IMR-90 (cell line): Measurements from ENCODE around the gene SLC25A25. TPM values are rescaled to one million over a fixed set of nuclear protein-coding genes. Genes with fewer than 3 reads are reported as not detected.
"Not testable (repeated sequence)": the region's sequence is repeated elsewhere in the genome, so short reads cannot be mapped to it uniquely, and the experiment has no call there.

Source experiments
- ATAC-seq: fragments of 200-7000 bp; cut with Tn5 transposase; 2 replicates; pipeline ENCODE4 v1.9.1; 2020; ENCODE audit warnings: low read depth, mild to moderate bottlenecking, moderate library complexity
- BruUV-seq: library from RNA; stranded (reverse); fragments of 400-500 nt; replicated peaks from 2 replicates; lab custom pipeline; 2021; lab: Mats Ljungman, UMichigan
- CTCF ChIA-PET: fragments of 300-600 bp; formaldehyde crosslinking; extraction: SDS; loops from one replicate; lab custom pipeline; 2021; ENCODE audit warnings: antibody characterized with exemption; lab: Yijun Ruan, JAX
- POLR2A ChIA-PET: fragments of 300-600 bp; sonication (Branson Sonifier 250); formaldehyde crosslinking; loops from one replicate; lab custom pipeline; 2022; ENCODE audit warnings: antibody characterized with exemption; ENCODE audit not compliant: unreplicated experiment; lab: Charles Lee
- DNase-seq: peaks from one replicate; pipeline ENCODE4 v3.0.0; 2013
- H2AFZ ChIP-seq: replicated peaks from 2 replicates; pipeline ENCODE3; 2013; ENCODE audit warnings: low read length, mild to moderate bottlenecking; ENCODE audit not compliant: poor library complexity
- H2AK5ac ChIP-seq: 2 replicates; pipeline ENCODE4 v1.6.1; 2013; ENCODE audit warnings: low read depth, low read length, inconsistent platforms
- H2AK9ac ChIP-seq: replicated peaks from 2 replicates; pipeline ENCODE3; 2013; ENCODE audit warnings: mild to moderate bottlenecking, low read depth, low read length, moderate library complexity; ENCODE audit not compliant: poor library complexity
- H2BK120ac ChIP-seq: 2 replicates; pipeline ENCODE4 v1.6.1; 2013; ENCODE audit warnings: low read depth, low read length, inconsistent platforms
- H2BK15ac ChIP-seq: 3 replicates; pipeline ENCODE4 v1.6.1; 2013; ENCODE audit warnings: low read depth, low read length, inconsistent platforms
- H2BK20ac ChIP-seq: 2 replicates; pipeline ENCODE4 v1.6.1; 2013; ENCODE audit warnings: low read depth, mild to moderate bottlenecking, inconsistent platforms, low read length, moderate library complexity
- H2BK5ac ChIP-seq: 2 replicates; pipeline ENCODE4 v1.6.1; 2013; ENCODE audit warnings: mild to moderate bottlenecking, low read depth, low read length, inconsistent platforms; ENCODE audit not compliant: poor library complexity, severe bottlenecking
- H3K14ac ChIP-seq: replicated peaks from 2 replicates; pipeline ENCODE4 v1.6.1; 2013; ENCODE audit warnings: low read depth, low read length, inconsistent platforms
- H3K18ac ChIP-seq: 2 replicates; pipeline ENCODE4 v1.6.1; 2013; ENCODE audit warnings: low read depth, low read length, control low read depth
- H3K23ac ChIP-seq: 2 replicates; pipeline ENCODE4 v1.6.1; 2013; ENCODE audit warnings: low read depth, low read length, inconsistent platforms
- H3K27ac ChIP-seq: 2 replicates; pipeline ENCODE4 v1.5.1; 2013; ENCODE audit warnings: mild to moderate bottlenecking, control low read depth, low read length; ENCODE audit not compliant: insufficient read depth
- H3K27me3 ChIP-seq: 2 replicates; pipeline ENCODE4 v1.6.1; 2013; ENCODE audit warnings: low read length; ENCODE audit not compliant: control insufficient read depth, insufficient read depth
- H3K36me3 ChIP-seq: 2 replicates; pipeline ENCODE4 v1.6.1; 2013; ENCODE audit warnings: low read length, mixed read lengths; ENCODE audit not compliant: control insufficient read depth, insufficient read depth
- H3K4ac ChIP-seq: 2 replicates; pipeline ENCODE4 v1.6.1; 2013; ENCODE audit warnings: low read depth, low read length, inconsistent platforms
- H3K4me1 ChIP-seq: 2 replicates; pipeline ENCODE4 v1.6.1; 2013; ENCODE audit warnings: low read length, mixed read lengths; ENCODE audit not compliant: control insufficient read depth, insufficient read depth
- H3K4me2 ChIP-seq: 2 replicates; pipeline ENCODE4 v1.6.1; 2013; ENCODE audit warnings: low read depth, mild to moderate bottlenecking, control low read depth, low read length, moderate library complexity
- H3K4me3 ChIP-seq: 2 replicates; pipeline ENCODE4 v1.5.1; 2013; ENCODE audit warnings: low read depth, mild to moderate bottlenecking, control low read depth, low read length, moderate library complexity; ENCODE audit not compliant: insufficient read depth
- H3K56ac ChIP-seq: 2 replicates; pipeline ENCODE4 v1.6.1; 2013; ENCODE audit warnings: low read length, inconsistent platforms; ENCODE audit not compliant: insufficient read depth; ENCODE audit errors: extremely low read depth
- H3K79me1 ChIP-seq, 2 experiments: 2 replicates each; pipeline ENCODE4 v1.6.1; 2013; ENCODE audit warnings: low read length in 2 of 2, inconsistent platforms in 1 of 2, low read depth in 1 of 2
- H3K9ac ChIP-seq: 2 replicates; pipeline ENCODE4 v1.6.1; 2013; ENCODE audit warnings: low read depth, low read length, control low read depth
- H3K9me1 ChIP-seq: 2 replicates; pipeline ENCODE4 v1.6.1; 2013; ENCODE audit warnings: low read length, inconsistent platforms; ENCODE audit not compliant: insufficient read depth
- H3K9me3 ChIP-seq: 2 replicates; pipeline ENCODE4 v1.6.1; 2013; ENCODE audit warnings: low read length; ENCODE audit not compliant: control insufficient read depth, insufficient read depth
- H4K20me1 ChIP-seq: 2 replicates; pipeline ENCODE4 v1.6.1; 2013; ENCODE audit warnings: low read length, inconsistent platforms; ENCODE audit not compliant: insufficient read depth
- H4K5ac ChIP-seq: 2 replicates; pipeline ENCODE4 v1.6.1; 2013; ENCODE audit warnings: mild to moderate bottlenecking, low read depth, low read length, control low read depth
- H4K8ac ChIP-seq, 2 experiments: 2 replicates each; pipeline ENCODE4 v1.6.1; 2013; ENCODE audit warnings: low read depth in 2 of 2, low read length in 2 of 2, control low read depth in 1 of 2, inconsistent platforms in 1 of 2
- H4K91ac ChIP-seq: 2 replicates; pipeline ENCODE4 v1.6.1; 2013; ENCODE audit warnings: low read depth, low read length, inconsistent platforms; ENCODE audit not compliant: insufficient read depth
- BHLHE40 ChIP-seq: fragments of 150-350 bp; IDR thresholded peaks from 2 replicates; pipeline ENCODE4 v1.6.1; 2016; ENCODE audit warnings: mild to moderate bottlenecking, low read depth, low read length
- CEBPB ChIP-seq: IDR thresholded peaks from 2 replicates; pipeline ENCODE4 v1.6.1; 2012; ENCODE audit warnings: low read depth, low read length, improper control_type of control experiment
- MXI1 ChIP-seq: IDR thresholded peaks from 2 replicates; pipeline ENCODE4 v1.6.1; 2012; ENCODE audit warnings: low read depth, mild to moderate bottlenecking, low read length, moderate library complexity, borderline replicate concordance
- RAD21 ChIP-seq: IDR thresholded peaks from 2 replicates; pipeline ENCODE4 v1.6.1; 2012; ENCODE audit warnings: low read length, improper control_type of control experiment
- RFX5 ChIP-seq: IDR thresholded peaks from 2 replicates; pipeline ENCODE4 v1.8.0; 2012; ENCODE audit warnings: low read depth, mild to moderate bottlenecking, low read length, moderate library complexity
- SMC3 ChIP-seq: fragments of 150-350 bp; IDR thresholded peaks from 2 replicates; pipeline ENCODE4 v1.6.1; 2016; ENCODE audit warnings: low read depth, mild to moderate bottlenecking, antibody characterized with exemption, low read length, moderate library complexity
- WGBS, 2 experiments: methylation state at CpG; one replicate each; pipeline versions ENCODE4 v1.1.5 to v1.1.7; 2013; ENCODE audit warnings: missing lambda C conversion rate in 2 of 2; ENCODE audit not compliant: insufficient read length in 1 of 2; ENCODE audit errors: extremely low coverage in 2 of 2; 5-methylcytosine and 5-hydroxymethylcytosine counted together
- dilution Hi-C: fragments of 300-500 bp; cut with HindIII; formaldehyde crosslinking; loops from one replicate; pipeline ENCODE4 v1.14.3; 2018; ENCODE audit warnings: low sequenced_read_pairs; ENCODE audit not compliant: unreplicated experiment
- in situ Hi-C: fragments of 300-500 bp; cut with MboI; formaldehyde crosslinking; loops from 3 replicates; pipeline ENCODE4 v1.14.3; 2019; ENCODE audit warnings: low sequenced_read_pairs, inconsistent platforms, mixed read lengths
- intact Hi-C: fragments of 100-400 bp; cut with micrococcal nuclease; formaldehyde crosslinking; loops from 2 replicates; pipeline ENCODE4 v1.10.0; 2022
- polyA plus RNA-seq, 3 experiments: library from polyadenylated mRNA; depleted of rRNA; stranded (reverse); fragments of >200 nt; gene quantifications; 2 replicates each; pipeline ENCODE4 v1.2.3, GENCODE V29; 2012; ENCODE audit warnings: low replicate concordance in 1 of 3
- total RNA-seq: library from RNA; depleted of rRNA; stranded (reverse); fragments of >200 nt; gene quantifications from 2 replicates; pipeline ENCODE4 v1.2.3, GENCODE V29; 2012
- TF ChIP-seq, protein P1 (sequence below): fragments of 150-350 bp; IDR thresholded peaks from 2 replicates; pipeline ENCODE4 v1.6.1; 2017; ENCODE audit warnings: mild to moderate bottlenecking, antibody characterized with exemption, low read length, low read depth
- TF ChIP-seq, protein P2 (sequence below): fragments of 150-350 bp; IDR thresholded peaks from 2 replicates; pipeline ENCODE4 v1.6.1; 2016; ENCODE audit warnings: low read depth, mild to moderate bottlenecking, low read length, moderate library complexity, borderline replicate concordance

Gene SLC25A25
- total and polyA plus RNA-seq, 2 of the 4 experiments (the other 2 are of a cell fraction): 14.0 to 17.9 TPM

DNA sequence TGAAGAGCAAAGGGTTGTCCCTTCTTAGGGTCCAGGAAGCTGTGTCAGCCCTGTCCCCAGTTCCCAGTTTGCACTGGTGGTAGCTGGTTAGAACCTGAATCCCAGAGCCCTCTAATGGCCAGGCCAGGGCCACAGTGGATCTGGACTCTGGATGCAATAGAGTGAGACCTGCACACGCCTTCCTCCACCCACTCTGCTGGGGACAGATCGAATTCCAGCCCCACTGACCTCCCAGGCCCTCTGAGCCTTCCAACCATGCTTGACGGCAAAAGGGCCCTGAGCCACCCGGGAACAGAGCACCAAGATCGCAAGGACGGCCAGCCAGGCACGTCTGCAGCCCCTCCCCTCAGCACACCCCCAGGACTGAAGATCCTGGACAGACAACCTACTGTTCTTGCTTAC is 24.6 kb upstream of the SLC25A25 start:
- no peak overlapping the region for H3K18ac ChIP-seq
- ChIA-PET POLR2A (no interaction called here), CTCF (no interaction called here)
- no peak overlapping the region for H2BK5ac ChIP-seq
- H3K27me3 ChIP-seq: peaks cover 4% of the 10 kb centered on the region
- no peaks in the 10 kb centered on the region for H3K79me1 ChIP-seq
- ATAC-seq: peak; percentile 35; the same call in 1 of the 2 replicates
- H3K4me2 ChIP-seq: no peak overlapping the region
- H3K36me3 ChIP-seq: no peaks in the 10 kb centered on the region
- no peak overlapping the region for H2BK20ac ChIP-seq
- H2AFZ ChIP-seq: peak overlapping the region; percentile 56
- TF ChIP-seq SMC3 (no peak), RAD21 (no peak), BHLHE40 (no peak), MXI1 (no peak), CEBPB (no peak), RFX5 (no peak)
- TF ChIP-seq, protein P1, sequence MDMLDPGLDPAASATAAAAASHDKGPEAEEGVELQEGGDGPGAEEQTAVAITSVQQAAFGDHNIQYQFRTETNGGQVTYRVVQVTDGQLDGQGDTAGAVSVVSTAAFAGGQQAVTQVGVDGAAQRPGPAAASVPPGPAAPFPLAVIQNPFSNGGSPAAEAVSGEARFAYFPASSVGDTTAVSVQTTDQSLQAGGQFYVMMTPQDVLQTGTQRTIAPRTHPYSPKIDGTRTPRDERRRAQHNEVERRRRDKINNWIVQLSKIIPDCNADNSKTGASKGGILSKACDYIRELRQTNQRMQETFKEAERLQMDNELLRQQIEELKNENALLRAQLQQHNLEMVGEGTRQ: no peak
- TF ChIP-seq, protein P2, sequence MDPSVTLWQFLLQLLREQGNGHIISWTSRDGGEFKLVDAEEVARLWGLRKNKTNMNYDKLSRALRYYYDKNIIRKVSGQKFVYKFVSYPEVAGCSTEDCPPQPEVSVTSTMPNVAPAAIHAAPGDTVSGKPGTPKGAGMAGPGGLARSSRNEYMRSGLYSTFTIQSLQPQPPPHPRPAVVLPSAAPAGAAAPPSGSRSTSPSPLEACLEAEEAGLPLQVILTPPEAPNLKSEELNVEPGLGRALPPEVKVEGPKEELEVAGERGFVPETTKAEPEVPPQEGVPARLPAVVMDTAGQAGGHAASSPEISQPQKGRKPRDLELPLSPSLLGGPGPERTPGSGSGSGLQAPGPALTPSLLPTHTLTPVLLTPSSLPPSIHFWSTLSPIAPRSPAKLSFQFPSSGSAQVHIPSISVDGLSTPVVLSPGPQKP: no peak
- intact Hi-C loops (no loop called here), dilution Hi-C loops (no loop called here), in situ Hi-C loops (no loop called here)
- no peaks in the 10 kb centered on the region; the same call in 1 of the 2 replicates for H3K4me1 ChIP-seq
- H4K8ac ChIP-seq: no peak overlapping the region
- no TSS peak for BruUV-seq
- H3K23ac ChIP-seq: no peak overlapping the region
- no peak for DNase-seq
- no peaks in the 10 kb centered on the region for H3K9me3 ChIP-seq
- no peak overlapping the region for H3K56ac ChIP-seq
- H2AK5ac ChIP-seq: no peak overlapping the region
- no peak overlapping the region for H2BK120ac ChIP-seq
- no peaks in the 10 kb centered on the region for H4K20me1 ChIP-seq
- no peak overlapping the region for H3K9ac ChIP-seq
- no peak overlapping the region for H2BK15ac ChIP-seq
- H3K4ac ChIP-seq: no peak overlapping the region
- H3K9me1 ChIP-seq: no peaks in the 10 kb centered on the region
- no peak overlapping the region for H4K91ac ChIP-seq
- whole genome bisulfite sequencing, 2 experiments: 34% methylated on average over 5 of the region's 7 CpGs; no CpG with 5 or more reads in 1 of the 2 experiments
- no peak overlapping the region for H3K14ac ChIP-seq
- H2AK9ac ChIP-seq: peak overlapping the region; percentile 37
- H3K27ac ChIP-seq: no peak overlapping the region
- H3K4me3 ChIP-seq: no peak overlapping the region
- H4K5ac ChIP-seq: no peak overlapping the region

DNA sequence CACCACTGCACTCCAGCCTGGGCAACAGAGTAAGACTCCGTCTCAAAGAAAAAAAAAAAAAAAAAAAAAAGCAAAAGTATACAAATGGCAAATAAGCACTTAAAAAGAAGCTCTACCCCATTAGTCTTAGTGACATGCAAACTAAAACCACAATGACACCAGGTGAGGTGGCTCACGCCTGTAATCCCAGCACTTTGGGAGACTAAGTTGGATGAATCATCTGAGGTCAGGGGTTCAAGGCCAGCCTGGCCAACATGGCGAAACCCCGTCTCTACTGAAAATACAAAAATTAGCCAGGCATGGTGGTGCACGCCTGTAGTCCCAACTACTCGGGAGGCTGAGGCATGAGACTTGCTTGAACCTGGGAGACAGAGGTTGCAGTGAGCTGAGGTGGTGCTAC is 22.6 kb upstream of the SLC25A25 start:
- CTCF ChIA-PET, H4K8ac ChIP-seq, DNase-seq, H4K91ac ChIP-seq, H3K4me2 ChIP-seq, H3K79me1 ChIP-seq, H2AK9ac ChIP-seq, in situ Hi-C loops, H4K5ac ChIP-seq, H2BK20ac ChIP-seq, H3K9ac ChIP-seq, H3K4ac ChIP-seq, H3K14ac ChIP-seq, H3K56ac ChIP-seq, ATAC-seq, BruUV-seq, H2BK120ac ChIP-seq, intact Hi-C loops, H3K23ac ChIP-seq, H3K36me3 ChIP-seq, H3K4me1 ChIP-seq, H2BK5ac ChIP-seq, H3K27ac ChIP-seq, H2AK5ac ChIP-seq, H2BK15ac ChIP-seq, H3K18ac ChIP-seq, H4K20me1 ChIP-seq, H3K4me3 ChIP-seq, H3K9me1 ChIP-seq, H3K27me3 ChIP-seq, dilution Hi-C loops, H2AFZ ChIP-seq, H3K9me3 ChIP-seq: not testable (repeated sequence)
- WGBS, 2 experiments: 83% methylated on average over 2 of the region's 6 CpGs; no CpG with 5 or more reads in 1 of the 2 experiments
- POLR2A ChIA-PET: interaction anchor here (0.6 kb wide), 1 partner anchor 41 kb away, joined by 9 read pairs; no protein-coding TSS in a partner anchor
